HEK293T (cell line): Measurements from ENCODE around the gene RSAD2.

Experiments
- ARNT ChIP-seq: fragments of 450-650 bp; IDR thresholded peaks from 2 replicates; pipeline ENCODE4 v1.6.1; 2017; ENCODE audit warnings: mild to moderate bottlenecking
- BHLHE40 ChIP-seq: fragments of 450-650 bp; IDR thresholded peaks from 2 replicates; pipeline ENCODE4 v1.6.1; 2016; ENCODE audit warnings: mild to moderate bottlenecking, moderate library complexity, borderline replicate concordance
- CTBP1 ChIP-seq: fragments of 450-650 bp; IDR thresholded peaks from 2 replicates; pipeline ENCODE4 v1.6.1; 2016; ENCODE audit warnings: borderline replicate concordance
- FOXK2 ChIP-seq: fragments of 450-650 bp; IDR thresholded peaks from 2 replicates; pipeline ENCODE4 v1.6.1; 2016; ENCODE audit warnings: mild to moderate bottlenecking
- PKNOX1 ChIP-seq: fragments of 450-650 bp; IDR thresholded peaks from 2 replicates; pipeline ENCODE4 v1.6.1; 2016
- SP1 ChIP-seq: fragments of 450-650 bp; IDR thresholded peaks from 2 replicates; pipeline ENCODE4 v1.6.1; 2017
- SUZ12 ChIP-seq: fragments of 450-650 bp; IDR thresholded peaks from 2 replicates; pipeline ENCODE4 v1.6.1; 2016; ENCODE audit warnings: mild to moderate bottlenecking
- TARDBP ChIP-seq: fragments of 450-650 bp; IDR thresholded peaks from 2 replicates; pipeline ENCODE4 v1.6.1; 2016

- no peak for TF ChIP-seq CTBP1
- no peak for TF ChIP-seq ARNT
- TF ChIP-seq SP1: no peak
- no peak for TF ChIP-seq TARDBP
- TF ChIP-seq BHLHE40: no peak
- no peak for TF ChIP-seq FOXK2
- no peak for TF ChIP-seq SUZ12
- TF ChIP-seq PKNOX1: no peak
Measured at GRCh38 chr2:6835467-6835866, 42.1 kb upstream of the RSAD2 start.
